ENCODE results near the gene RASAL2. TPM values are rescaled to one million over a fixed set of nuclear protein-coding genes. Genes with fewer than 3 reads are reported as not detected.

Gene RASAL2
- total and polyA plus RNA-seq, 2 of the 13 experiments (the other 11 are each of a cell fraction or from before 2014, with no cell fraction given) = 5.4 to 5.9 TPM

DNA sequence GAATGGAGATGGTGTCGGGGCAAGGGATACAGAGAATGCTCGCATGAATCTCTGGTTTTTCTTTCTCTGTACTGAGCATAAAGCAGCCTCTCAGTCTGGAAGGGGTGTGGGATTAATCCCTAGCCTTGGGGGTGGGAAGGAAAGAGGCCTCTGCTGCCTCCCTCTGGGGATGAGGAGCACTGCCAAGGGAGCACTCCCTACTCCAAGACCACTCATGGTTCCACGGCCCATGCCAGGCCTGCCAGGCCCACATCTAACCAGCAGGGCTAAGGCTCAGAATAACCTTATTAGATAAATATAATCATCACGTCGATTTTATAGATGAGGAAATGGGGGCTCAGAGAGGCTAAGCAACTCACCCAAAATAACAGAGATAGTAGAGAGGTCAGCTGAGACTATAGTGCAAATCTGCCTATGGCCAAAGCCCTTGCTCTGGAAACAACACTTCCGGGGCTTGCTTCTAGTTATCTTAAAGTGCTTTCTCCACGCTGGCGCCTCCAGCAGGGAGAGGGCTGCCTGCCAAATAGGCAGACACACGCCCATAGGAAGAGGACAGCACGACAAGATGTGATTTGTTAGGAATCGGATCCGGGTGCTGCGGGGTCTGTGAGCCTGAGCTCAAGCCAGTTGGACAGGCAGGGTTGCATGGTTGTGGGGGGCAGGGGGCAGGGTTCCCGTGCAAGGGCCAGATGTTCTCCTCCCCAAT lies 419.5 kb downstream of the RASAL2 start:
- intact Hi-C loops (cut with micrococcal nuclease; ENCODE audit: unreplicated experiment) (no loop called here), in situ Hi-C loops (cut with HindIII; ENCODE audit: extremely low pct_ligation_motif_present, low pct_unique_long_range_greater_than_20kb) (no loop called here)
- Histone ChIP-seq H3K9ac (ENCODE audit: insufficient read depth, low read depth, low read length) (no peak overlapping the region), H3K4me2 (ENCODE audit: low read depth, low read length) (no peak overlapping the region), H3K36me3 (replicated peaks in 1 of 2; ENCODE audit: control insufficient read depth in 1 of 2, insufficient read depth in 2 of 2, low read length in 2 of 2) (no peaks in the 10 kb centered on the region), H3K9me3 (ENCODE audit: low read length) (no peaks in the 10 kb centered on the region), H2AFZ (ENCODE audit: low read length) (no peak overlapping the region), H3K79me2 (ENCODE audit: insufficient read depth, low read length) (no peaks in the 10 kb centered on the region), H4K20me1 (ENCODE audit: insufficient read depth, low read length) (no peaks in the 10 kb centered on the region), H3K27ac (ENCODE audit: extremely low read length, insufficient read depth, low read length) (no peak overlapping the region), H3K4me1 (ENCODE audit: insufficient read depth, low read length) (0 out of 2 replicates have a peak, but pooled peaks cover 11% of the 10 kb centered on the region), H3K27me3 (ENCODE audit: control insufficient read depth in 1 of 2, insufficient read depth in 2 of 2, low read length in 2 of 2) (peaks cover 0 to 15% of the 10 kb centered on the region in 2 experiments; a peak in 3 of 5 replicates), H3K4me3 (replicated peaks in 1 of 3; ENCODE audit: insufficient read depth in 1 of 3, low read depth in 2 of 3, low read length in 3 of 3) (no peak overlapping the region)
- ChIA-PET CTCF (ENCODE audit: low intra/inter-chr PET ratio, low total read pairs) (no interaction called here), POLR2A (no interaction called here)
- WGBS (ENCODE audit: low lambda C conversion rate) = 52% methylated on average over 14 of the region's 14 CpGs
- no TSS peak for BruUV-seq (replicated peaks)
- no peak for FAIRE-seq
- no peak for TF ChIP-seq AKAP8 (CRISPR knock-in tag; IDR thresholded peaks at IDR 0.05)
- TF ChIP-seq IKZF1 (IDR thresholded peaks at IDR 0.05) = no peak
- no peak for TF ChIP-seq PAF1 (CRISPR knock-in tag; IDR thresholded peaks at IDR 0.05)
- TF ChIP-seq ZNF263 (CRISPR knock-in tag; IDR thresholded peaks at IDR 0.05) = peak; percentile 98
- no peak for DNase-seq (ENCODE audit: low spot score)
- ATAC-seq = peak; percentile 39

DNA sequence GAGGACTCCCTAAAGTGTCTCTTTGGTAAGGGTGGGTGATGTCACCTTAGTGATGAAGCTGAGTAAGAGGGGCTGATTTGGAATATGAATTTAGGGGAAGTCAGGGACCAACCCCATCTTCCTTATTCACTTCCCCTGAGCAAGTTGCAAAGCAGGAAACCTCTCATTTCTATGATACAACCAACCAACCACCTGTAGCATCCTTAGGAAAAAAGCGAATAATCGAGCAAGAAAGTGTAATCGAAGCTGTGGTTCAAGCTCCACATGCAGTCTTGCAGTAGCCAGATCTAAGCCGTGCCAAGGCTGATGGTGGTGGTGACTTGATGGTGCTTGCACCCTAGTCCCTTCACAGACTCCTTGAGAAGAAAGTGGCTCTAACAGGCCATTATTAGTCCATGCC lies 422.2 kb downstream of the RASAL2 start:
- 55% methylated on average over 4 of the region's 4 CpGs for WGBS (ENCODE audit: low lambda C conversion rate)
- no peaks in the 10 kb centered on the region for H4K20me1 ChIP-seq (ENCODE audit: insufficient read depth, low read length)
- no peak overlapping the region for H3K4me2 ChIP-seq (ENCODE audit: low read depth, low read length)
- ATAC-seq (no peak), DNase-seq (ENCODE audit: low spot score) (no peak), FAIRE-seq (no peak)
- no peak overlapping the region for H2AFZ ChIP-seq (ENCODE audit: low read length)
- no peak overlapping the region for H3K4me3 ChIP-seq (replicated peaks in 1 of 3; ENCODE audit: insufficient read depth in 1 of 3, low read depth in 2 of 3, low read length in 3 of 3)
- H3K4me1 ChIP-seq (ENCODE audit: insufficient read depth, low read length) = 0 out of 2 replicates have a peak, but pooled peaks cover 11% of the 10 kb centered on the region
- no peaks in the 10 kb centered on the region for H3K36me3 ChIP-seq (replicated peaks in 1 of 2; ENCODE audit: control insufficient read depth in 1 of 2, insufficient read depth in 2 of 2, low read length in 2 of 2)
- no peaks in the 10 kb centered on the region for H3K9me3 ChIP-seq (ENCODE audit: low read length)
- in situ Hi-C loops (cut with HindIII; ENCODE audit: extremely low pct_ligation_motif_present, low pct_unique_long_range_greater_than_20kb) (no loop called here), intact Hi-C loops (cut with micrococcal nuclease; ENCODE audit: unreplicated experiment) (no loop called here)
- no peak overlapping the region for H3K27ac ChIP-seq (ENCODE audit: extremely low read length, insufficient read depth, low read length)
- H3K27me3 ChIP-seq (ENCODE audit: control insufficient read depth in 1 of 2, insufficient read depth in 2 of 2, low read length in 2 of 2) = peaks cover 0 to 19% of the 10 kb centered on the region in 2 experiments; a peak in 3 of 5 replicates
- H3K9ac ChIP-seq (ENCODE audit: insufficient read depth, low read depth, low read length) = no peak overlapping the region
- ChIA-PET POLR2A (interaction anchor here (1.0 kb wide), 1 partner anchor 11 kb away, joined by 3 read pairs; no protein-coding TSS in a partner anchor), CTCF (ENCODE audit: low intra/inter-chr PET ratio, low total read pairs) (no interaction called here)
- no TSS peak for BruUV-seq (replicated peaks)
- no peaks in the 10 kb centered on the region for H3K79me2 ChIP-seq (ENCODE audit: insufficient read depth, low read length)
- no peak for TF ChIP-seq TOPORS (CRISPR knock-in tag; IDR thresholded peaks at IDR 0.05)
- no peak for TF ChIP-seq FOSL1 (CRISPR knock-in tag; IDR thresholded peaks at IDR 0.05; ENCODE audit: borderline replicate concordance)
- TF ChIP-seq ZNF674 (CRISPR knock-in tag; IDR thresholded peaks at IDR 0.05; ENCODE audit: low read depth) = no peak
- TF ChIP-seq PRMT3 (CRISPR knock-in tag; IDR thresholded peaks at IDR 0.05; ENCODE audit: borderline replicate concordance, low read depth) = no peak
- TF ChIP-seq, protein P1, sequence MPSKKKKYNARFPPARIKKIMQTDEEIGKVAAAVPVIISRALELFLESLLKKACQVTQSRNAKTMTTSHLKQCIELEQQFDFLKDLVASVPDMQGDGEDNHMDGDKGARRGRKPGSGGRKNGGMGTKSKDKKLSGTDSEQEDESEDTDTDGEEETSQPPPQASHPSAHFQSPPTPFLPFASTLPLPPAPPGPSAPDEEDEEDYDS (CRISPR knock-in tag; IDR thresholded peaks at IDR 0.05) = no peak
- TF ChIP-seq MED13 (CRISPR knock-in tag; IDR thresholded peaks at IDR 0.05) = no peak
- no peak for TF ChIP-seq ZNF30 (CRISPR knock-in tag; IDR thresholded peaks at IDR 0.05)
- TF ChIP-seq ZNF792 (CRISPR knock-in tag; IDR thresholded peaks at IDR 0.05) = no peak
- no peak for TF ChIP-seq ZNF501 (CRISPR knock-in tag; IDR thresholded peaks at IDR 0.05)
- TF ChIP-seq, protein P2, sequence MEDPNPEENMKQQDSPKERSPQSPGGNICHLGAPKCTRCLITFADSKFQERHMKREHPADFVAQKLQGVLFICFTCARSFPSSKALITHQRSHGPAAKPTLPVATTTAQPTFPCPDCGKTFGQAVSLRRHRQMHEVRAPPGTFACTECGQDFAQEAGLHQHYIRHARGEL (CRISPR knock-in tag; IDR thresholded peaks at IDR 0.05) = no peak
- TF ChIP-seq JUN (CRISPR knock-in tag; IDR thresholded peaks at IDR 0.05) = no peak
- TF ChIP-seq DNMT1 (CRISPR knock-in tag; IDR thresholded peaks at IDR 0.05) = no peak
- no peak for TF ChIP-seq MLLT10 (CRISPR knock-in tag; IDR thresholded peaks at IDR 0.05)
- no peak for TF ChIP-seq ZNF839 (CRISPR knock-in tag; IDR thresholded peaks at IDR 0.05; ENCODE audit: borderline replicate concordance)

All from HepG2 (cell line).